ENCODE results near the gene DIO3.

Gene DIO3

GRCh38 chr14:101544550-101544949 lies 16.7 kb upstream of the DIO3 start:
- Histone ChIP-seq H3K4me1 (ENCODE audit: insufficient read depth, low read length, severe bottlenecking) (no peaks in the 10 kb centered on the region), H3K9me3 (ENCODE audit: low read length) (no peaks in the 10 kb centered on the region), H2AFZ (ENCODE audit: low read length) (no peak overlapping the region), H3K4me2 (ENCODE audit: low read length) (no peak overlapping the region), H3K27me3 (ENCODE audit: insufficient read depth, low read length) (no peaks in the 10 kb centered on the region), H3K79me2 (ENCODE audit: insufficient read depth, low read length) (no peaks in the 10 kb centered on the region), H3K4me3 (ENCODE audit: low read depth, low read length, poor library complexity, severe bottlenecking) (no peak overlapping the region), H4K20me1 (ENCODE audit: insufficient read depth, low read length) (no peaks in the 10 kb centered on the region), H3K9me2 (ENCODE audit: low read depth, low read length) (no peaks in the 10 kb centered on the region), H3K9ac (ENCODE audit: low read length) (no peak overlapping the region), H3K27ac (ENCODE audit: low read depth, low read length, poor library complexity, severe bottlenecking) (no peak overlapping the region), H3F3A (ENCODE audit: insufficient read depth, low read length) (no peaks in the 10 kb centered on the region), H3K36me3 (ENCODE audit: insufficient read depth, low read length) (no peaks in the 10 kb centered on the region)
- TF ChIP-seq EZH2 (IDR thresholded peaks at IDR 0.05; ENCODE audit: borderline replicate concordance, low read length), result no peak
- TF ChIP-seq, protein P1, sequence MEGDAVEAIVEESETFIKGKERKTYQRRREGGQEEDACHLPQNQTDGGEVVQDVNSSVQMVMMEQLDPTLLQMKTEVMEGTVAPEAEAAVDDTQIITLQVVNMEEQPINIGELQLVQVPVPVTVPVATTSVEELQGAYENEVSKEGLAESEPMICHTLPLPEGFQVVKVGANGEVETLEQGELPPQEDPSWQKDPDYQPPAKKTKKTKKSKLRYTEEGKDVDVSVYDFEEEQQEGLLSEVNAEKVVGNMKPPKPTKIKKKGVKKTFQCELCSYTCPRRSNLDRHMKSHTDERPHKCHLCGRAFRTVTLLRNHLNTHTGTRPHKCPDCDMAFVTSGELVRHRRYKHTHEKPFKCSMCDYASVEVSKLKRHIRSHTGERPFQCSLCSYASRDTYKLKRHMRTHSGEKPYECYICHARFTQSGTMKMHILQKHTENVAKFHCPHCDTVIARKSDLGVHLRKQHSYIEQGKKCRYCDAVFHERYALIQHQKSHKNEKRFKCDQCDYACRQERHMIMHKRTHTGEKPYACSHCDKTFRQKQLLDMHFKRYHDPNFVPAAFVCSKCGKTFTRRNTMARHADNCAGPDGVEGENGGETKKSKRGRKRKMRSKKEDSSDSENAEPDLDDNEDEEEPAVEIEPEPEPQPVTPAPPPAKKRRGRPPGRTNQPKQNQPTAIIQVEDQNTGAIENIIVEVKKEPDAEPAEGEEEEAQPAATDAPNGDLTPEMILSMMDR (IDR thresholded peaks at IDR 0.05; ENCODE audit: low read length), result no peak

- Histone ChIP-seq H3K9ac (ENCODE audit: low read length) (no peak overlapping the region), H3K4me1 (ENCODE audit: insufficient read depth, low read length, severe bottlenecking) (no peaks in the 10 kb centered on the region), H4K20me1 (ENCODE audit: insufficient read depth, low read length) (no peaks in the 10 kb centered on the region), H3K79me2 (ENCODE audit: insufficient read depth, low read length) (no peaks in the 10 kb centered on the region), H3F3A (ENCODE audit: insufficient read depth, low read length) (no peaks in the 10 kb centered on the region), H3K4me2 (ENCODE audit: low read length) (no peak overlapping the region), H2AFZ (ENCODE audit: low read length) (no peak overlapping the region), H3K27ac (ENCODE audit: low read depth, low read length, poor library complexity, severe bottlenecking) (no peak overlapping the region), H3K4me3 (ENCODE audit: low read depth, low read length, poor library complexity, severe bottlenecking) (no peak overlapping the region), H3K27me3 (ENCODE audit: insufficient read depth, low read length) (no peaks in the 10 kb centered on the region), H3K9me3 (ENCODE audit: low read length) (no peaks in the 10 kb centered on the region), H3K36me3 (ENCODE audit: insufficient read depth, low read length) (no peaks in the 10 kb centered on the region), H3K9me2 (ENCODE audit: low read depth, low read length) (no peaks in the 10 kb centered on the region)
- TF ChIP-seq, protein P1 (IDR thresholded peaks at IDR 0.05; ENCODE audit: low read length), result no peak
- no peak for TF ChIP-seq EZH2 (IDR thresholded peaks at IDR 0.05; ENCODE audit: borderline replicate concordance, low read length)
These were observed 14.6 kb upstream of the DIO3 start for GRCh38 chr14:101546706-101547105.

DNA sequence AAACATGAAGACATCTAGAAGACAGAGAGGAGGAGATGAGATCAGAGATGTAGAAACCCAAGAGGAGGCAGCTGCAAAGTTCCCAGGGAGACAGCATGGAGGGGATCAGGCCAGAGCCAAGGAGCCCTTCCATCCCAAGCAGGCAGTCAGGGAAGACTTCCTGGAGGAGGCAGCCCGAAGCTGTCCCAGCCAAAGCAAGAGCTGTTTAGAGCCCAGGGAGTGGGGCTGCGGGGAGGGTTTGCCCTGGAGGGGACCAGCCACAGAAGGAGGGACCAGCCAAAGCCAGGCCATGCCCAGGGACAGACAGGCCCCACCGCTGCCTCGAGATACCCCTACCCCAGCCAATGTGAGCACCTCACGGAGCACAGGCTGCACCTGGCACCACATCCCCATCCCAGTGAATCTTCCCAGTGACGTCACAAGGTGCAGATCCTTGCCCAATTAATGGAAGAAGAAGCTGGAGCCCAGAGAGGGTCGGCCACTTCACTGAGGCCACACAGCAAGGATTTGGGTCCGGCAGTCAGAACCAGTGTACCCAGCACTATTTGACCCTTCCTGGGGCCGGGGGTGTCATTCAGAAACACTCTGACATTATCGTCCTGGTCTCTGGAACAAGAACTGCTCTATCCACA lies 14.1 kb upstream of the DIO3 start:
- TF ChIP-seq EZH2 (IDR thresholded peaks at IDR 0.05; ENCODE audit: borderline replicate concordance, low read length), result no peak
- TF ChIP-seq, protein P1 (IDR thresholded peaks at IDR 0.05; ENCODE audit: low read length), result no peak
- no peaks in the 10 kb centered on the region for H3K9me2 ChIP-seq (ENCODE audit: low read depth, low read length)
- H3K79me2 ChIP-seq (ENCODE audit: insufficient read depth, low read length), result no peaks in the 10 kb centered on the region
- no peaks in the 10 kb centered on the region for H3K36me3 ChIP-seq (ENCODE audit: insufficient read depth, low read length)
- H4K20me1 ChIP-seq (ENCODE audit: insufficient read depth, low read length), result no peaks in the 10 kb centered on the region
- no peaks in the 10 kb centered on the region for H3F3A ChIP-seq (ENCODE audit: insufficient read depth, low read length)
- H3K27me3 ChIP-seq (ENCODE audit: insufficient read depth, low read length), result no peaks in the 10 kb centered on the region
- no peak overlapping the region for H3K27ac ChIP-seq (ENCODE audit: low read depth, low read length, poor library complexity, severe bottlenecking)
- no peak overlapping the region for H3K4me2 ChIP-seq (ENCODE audit: low read length)
- H3K4me3 ChIP-seq (ENCODE audit: low read depth, low read length, poor library complexity, severe bottlenecking), result no peak overlapping the region
- H3K4me1 ChIP-seq (ENCODE audit: insufficient read depth, low read length, severe bottlenecking), result no peaks in the 10 kb centered on the region
- no peak overlapping the region for H2AFZ ChIP-seq (ENCODE audit: low read length)
- H3K9me3 ChIP-seq (ENCODE audit: low read length), result no peaks in the 10 kb centered on the region
- no peak overlapping the region for H3K9ac ChIP-seq (ENCODE audit: low read length)
